Measurements from ENCODE around the gene NTSR1. TPM values are rescaled to one million over a fixed set of nuclear protein-coding genes. Genes with fewer than 3 reads are reported as not detected.

Gene NTSR1
- total RNA-seq, 4 donors from 2014 or later = 1.5 to 23.9 (median 4.7) TPM

DNA sequence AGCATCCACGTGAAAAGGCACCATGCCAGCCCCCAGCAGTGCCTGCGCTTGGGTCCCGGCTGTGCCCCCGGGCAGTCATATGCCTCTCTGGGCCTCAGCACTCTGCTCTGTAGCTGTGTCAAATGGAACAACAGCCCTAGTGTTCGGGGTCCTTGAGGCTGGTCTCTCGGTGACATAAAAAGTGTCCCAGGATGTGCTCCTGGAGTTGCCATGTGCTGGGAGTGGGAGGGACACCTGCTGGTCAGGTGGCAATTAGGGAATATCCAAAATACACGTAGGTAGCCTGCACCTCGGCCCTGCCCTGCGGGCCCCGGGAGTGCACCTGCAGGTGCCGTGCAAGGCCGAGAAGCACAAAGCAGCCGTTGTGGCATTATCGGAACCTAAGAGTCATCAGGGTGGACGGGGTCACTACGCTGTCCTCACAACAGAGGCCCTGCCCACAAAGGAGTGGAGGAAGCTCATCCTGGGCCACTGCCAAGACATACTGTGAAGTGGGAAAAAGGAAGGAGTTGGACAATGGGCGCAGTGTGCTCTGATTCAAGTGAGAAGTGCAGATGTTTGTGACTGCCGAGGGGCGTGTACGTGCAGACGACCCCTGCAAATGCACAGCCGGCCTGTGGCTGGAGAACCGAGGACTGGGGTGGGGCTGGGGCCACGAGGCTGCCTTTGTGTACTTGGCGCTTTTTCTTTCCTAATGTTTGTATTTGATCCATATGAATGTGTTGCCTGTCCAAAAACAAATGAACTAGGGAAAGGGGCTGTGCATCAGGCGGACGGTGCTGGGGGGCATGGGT is 41.7 kb upstream of the NTSR1 start:
- no peaks in the 10 kb centered on the region for H3K9me3 ChIP-seq
- H3K27me3 ChIP-seq = no peaks in the 10 kb centered on the region
- H3K4me1 ChIP-seq = peaks cover 8 to 26% (median 20%) of the 10 kb centered on the region in 4 donors
- WGBS, 2 donors (ENCODE audit: low coverage in 1 of 2) = 47 to 53% methylated on average over 9 to 27 of the region's 27 CpGs
- peak overlapping the region; percentile 61 to 81 (median 68) for H3K27ac ChIP-seq
- in situ Hi-C loops (cut with MboI; ENCODE audit: low pct_ligation_motif_present in 1 of 4, low pct_unique_long_range_greater_than_20kb in 1 of 4, low sequenced_read_pairs in 3 of 4) (loop anchor here in 3 of 4 donors (10.0 to 25.0 kb wide), 2 partner anchors 120 to 138 kb away; partner anchors contain the start of genes OGFR (in 2 of the 3) and MRGBP (in 1 of the 3)), intact Hi-C loops (cut with DNase I; ENCODE audit: low total_unique reads) (no loop called here)
- DNase-seq = peak; percentile 90
- H3K36me3 ChIP-seq = no peaks in the 10 kb centered on the region
- H3K4me3 ChIP-seq = no peak overlapping the region
- peak in 2 of 3 donors; percentile 70 to 71 for TF ChIP-seq POLR2AphosphoS5 (IDR thresholded peaks at IDR 0.05)
- no peak for TF ChIP-seq EP300 (IDR thresholded peaks at IDR 0.05; ENCODE audit: low read depth)
- TF ChIP-seq, protein P1, sequence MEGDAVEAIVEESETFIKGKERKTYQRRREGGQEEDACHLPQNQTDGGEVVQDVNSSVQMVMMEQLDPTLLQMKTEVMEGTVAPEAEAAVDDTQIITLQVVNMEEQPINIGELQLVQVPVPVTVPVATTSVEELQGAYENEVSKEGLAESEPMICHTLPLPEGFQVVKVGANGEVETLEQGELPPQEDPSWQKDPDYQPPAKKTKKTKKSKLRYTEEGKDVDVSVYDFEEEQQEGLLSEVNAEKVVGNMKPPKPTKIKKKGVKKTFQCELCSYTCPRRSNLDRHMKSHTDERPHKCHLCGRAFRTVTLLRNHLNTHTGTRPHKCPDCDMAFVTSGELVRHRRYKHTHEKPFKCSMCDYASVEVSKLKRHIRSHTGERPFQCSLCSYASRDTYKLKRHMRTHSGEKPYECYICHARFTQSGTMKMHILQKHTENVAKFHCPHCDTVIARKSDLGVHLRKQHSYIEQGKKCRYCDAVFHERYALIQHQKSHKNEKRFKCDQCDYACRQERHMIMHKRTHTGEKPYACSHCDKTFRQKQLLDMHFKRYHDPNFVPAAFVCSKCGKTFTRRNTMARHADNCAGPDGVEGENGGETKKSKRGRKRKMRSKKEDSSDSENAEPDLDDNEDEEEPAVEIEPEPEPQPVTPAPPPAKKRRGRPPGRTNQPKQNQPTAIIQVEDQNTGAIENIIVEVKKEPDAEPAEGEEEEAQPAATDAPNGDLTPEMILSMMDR (IDR thresholded peaks at IDR 0.05) = peak in 1 of 5 experiments; percentile 9
- TF ChIP-seq POLR2A (IDR thresholded peaks at IDR 0.05) = peak; percentile 47

DNA sequence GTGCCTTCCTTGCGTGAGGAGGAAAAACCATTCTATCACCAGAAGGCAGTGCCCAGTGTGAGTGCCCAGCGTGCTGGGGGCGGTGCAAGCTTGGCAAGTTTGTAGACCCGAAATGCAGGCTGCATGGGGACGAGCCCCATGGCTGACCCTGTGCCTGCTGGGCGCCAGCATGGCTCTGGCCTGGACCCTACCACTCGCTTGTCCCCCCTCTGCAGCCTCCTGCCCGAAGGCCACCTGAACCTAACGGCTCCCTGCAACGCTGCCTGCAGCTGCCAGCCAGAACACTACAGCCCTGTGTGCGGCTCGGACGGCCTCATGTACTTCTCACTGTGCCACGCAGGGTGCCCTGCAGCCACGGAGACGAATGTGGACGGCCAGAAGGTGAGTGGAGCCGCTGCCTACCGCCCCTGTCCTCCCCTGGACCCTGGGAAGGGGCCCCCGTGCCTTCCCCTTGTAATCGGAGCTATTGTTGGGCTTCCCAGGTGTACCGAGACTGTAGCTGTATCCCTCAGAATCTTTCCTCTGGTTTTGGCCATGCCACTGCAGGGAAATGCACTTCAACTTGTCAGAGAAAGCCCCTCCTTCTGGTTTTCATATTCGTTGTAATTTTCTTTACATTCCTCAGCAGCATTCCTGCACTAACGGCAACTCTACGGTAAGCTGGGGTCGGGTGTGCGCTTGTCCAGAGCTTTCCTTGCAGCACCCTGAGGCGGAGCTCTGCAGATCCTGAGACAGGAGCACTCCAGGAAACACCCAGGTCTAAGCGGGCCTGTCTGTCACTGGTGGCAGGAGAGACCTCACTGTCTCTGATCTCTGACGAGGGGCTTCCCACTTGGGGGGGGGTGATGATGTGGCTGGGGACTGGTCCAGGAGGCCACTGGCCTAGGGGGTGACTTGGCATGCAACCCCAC is 40.9 kb upstream of the NTSR1 start:
- in situ Hi-C loops (cut with MboI; ENCODE audit: low pct_ligation_motif_present in 1 of 4, low pct_unique_long_range_greater_than_20kb in 1 of 4, low sequenced_read_pairs in 3 of 4) = loop anchor here in 3 of 4 donors (10.0 to 25.0 kb wide), 2 partner anchors 120 to 137 kb away; partner anchors contain the start of genes OGFR (in 2 of the 3) and MRGBP (in 1 of the 3)
- intact Hi-C loops (cut with DNase I; ENCODE audit: low total_unique reads) = loop anchor here (2.0 kb wide), 1 partner anchor 123 kb away; no protein-coding TSS in a partner anchor
- TF ChIP-seq, protein P1 (IDR thresholded peaks at IDR 0.05) = no peak
- TF ChIP-seq POLR2AphosphoS5 (IDR thresholded peaks at IDR 0.05) = no peak
- TF ChIP-seq POLR2A (IDR thresholded peaks at IDR 0.05) = no peak
- no peak for TF ChIP-seq EP300 (IDR thresholded peaks at IDR 0.05; ENCODE audit: low read depth)
- Histone ChIP-seq H3K27me3 (no peaks in the 10 kb centered on the region), H3K36me3 (no peaks in the 10 kb centered on the region), H3K4me1 (peaks cover 8 to 26% (median 20%) of the 10 kb centered on the region in 4 donors), H3K4me3 (no peak overlapping the region), H3K9me3 (no peaks in the 10 kb centered on the region), H3K27ac (peak overlapping the region; percentile 61 to 81 (median 68))
- 69% methylated on average over 21 of the region's 30 CpGs; no CpG with 5 or more reads in 1 of the 2 donors for WGBS, 2 donors (ENCODE audit: low coverage in 1 of 2)
- no peak for DNase-seq

DNA sequence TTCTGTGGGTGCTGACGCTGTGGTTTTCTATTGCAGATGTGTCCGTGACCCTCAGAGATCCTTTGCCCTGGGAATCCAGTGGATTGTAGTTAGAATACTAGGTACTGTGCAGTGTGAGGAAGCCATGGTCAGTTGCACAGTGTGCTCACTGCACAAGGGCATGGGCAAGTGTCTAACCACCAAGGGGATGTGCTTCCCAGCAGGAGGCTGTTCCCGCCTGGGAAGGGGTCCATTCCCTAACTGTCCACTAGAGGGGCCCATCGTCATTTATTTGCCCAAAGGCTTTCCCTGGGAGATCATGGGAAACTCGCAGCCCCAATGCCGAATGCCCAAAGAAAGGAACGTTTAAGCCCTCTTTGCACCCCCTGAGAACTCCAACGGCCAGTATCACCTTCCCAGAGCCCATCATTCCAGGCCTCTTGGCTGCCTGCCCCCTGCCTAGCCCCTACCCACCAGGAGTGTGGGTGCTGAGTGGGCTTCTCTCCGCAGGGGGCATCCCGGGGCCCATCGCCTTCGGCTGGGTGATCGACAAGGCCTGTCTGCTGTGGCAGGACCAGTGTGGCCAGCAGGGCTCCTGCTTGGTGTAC is 40.1 kb upstream of the NTSR1 start:
- H3K4me3 ChIP-seq = no peak overlapping the region
- H3K27me3 ChIP-seq = no peaks in the 10 kb centered on the region
- DNase-seq = peak; percentile 81
- intact Hi-C loops (cut with DNase I; ENCODE audit: low total_unique reads) = loop anchor here (2.0 kb wide), 1 partner anchor 122 kb away; no protein-coding TSS in a partner anchor
- WGBS, 2 donors (ENCODE audit: low coverage in 1 of 2) = 58% methylated on average over 13 of the region's 13 CpGs; no CpG with 5 or more reads in 1 of the 2 donors
- H3K4me1 ChIP-seq = peaks cover 8 to 26% (median 20%) of the 10 kb centered on the region in 4 donors
- H3K27ac ChIP-seq = peak overlapping the region in 1 of 4 donors; percentile 81
- TF ChIP-seq, protein P1 (IDR thresholded peaks at IDR 0.05) = peak; percentile 81 to 92 (median 86)
- TF ChIP-seq EP300 (IDR thresholded peaks at IDR 0.05; ENCODE audit: low read depth) = no peak
- TF ChIP-seq POLR2AphosphoS5 (IDR thresholded peaks at IDR 0.05) = no peak
- H3K36me3 ChIP-seq = no peaks in the 10 kb centered on the region
- H3K9me3 ChIP-seq = no peaks in the 10 kb centered on the region
- in situ Hi-C loops (cut with MboI; ENCODE audit: low pct_ligation_motif_present in 1 of 4, low pct_unique_long_range_greater_than_20kb in 1 of 4, low sequenced_read_pairs in 3 of 4) = loop anchor here in 3 of 4 donors (10.0 to 25.0 kb wide), 2 partner anchors 119 to 136 kb away; partner anchors contain the start of genes OGFR (in 2 of the 3) and MRGBP (in 1 of the 3)
